DND-41 (cell line): Measurements from ENCODE around the gene PIGH.

Experiments used
- ATAC-seq: fragments of 200-7000 bp; cut with Tn5 transposase; 3 replicates; pipeline ENCODE4 v1.9.1; 2021; ENCODE audit warnings: low read depth; ENCODE audit not compliant: insufficient read depth
- DNase-seq: peaks from one replicate; pipeline ENCODE4 v3.0.0-alpha.2; 2020
- H2AFZ ChIP-seq: 2 replicates; pipeline ENCODE4 v1.6.0; 2012; ENCODE audit warnings: low read depth, low read length
- H3K27ac ChIP-seq: 2 replicates; pipeline ENCODE4 v1.5.1; 2012; ENCODE audit warnings: low read length, inconsistent platforms
- H3K27me3 ChIP-seq: fragments of 200-600 bp; sonication (generic); 2 replicates; pipeline ENCODE4 v1.6.0; 2012; ENCODE audit warnings: low read length, mild to moderate bottlenecking, inconsistent platforms; ENCODE audit not compliant: insufficient read depth, poor library complexity
- H3K36me3 ChIP-seq: 2 replicates; pipeline ENCODE4 v1.5.1; 2012; ENCODE audit warnings: low read length, inconsistent platforms; ENCODE audit not compliant: insufficient read depth
- H3K4me1 ChIP-seq: 2 replicates; pipeline ENCODE4 v1.5.1; 2012; ENCODE audit warnings: mild to moderate bottlenecking, low read length; ENCODE audit not compliant: insufficient read depth
- H3K4me2 ChIP-seq: 2 replicates; pipeline ENCODE4 v1.6.0; 2012; ENCODE audit warnings: mild to moderate bottlenecking, moderate library complexity, low read length, inconsistent platforms; ENCODE audit not compliant: insufficient read depth
- H3K4me3 ChIP-seq, 2 experiments: fragments of 200-600 bp in 1 of 2; shearing (Covaris generic) in 1 of 2; 2 replicates each; pipeline ENCODE4 v1.5.1; 2012 to 2016; ENCODE audit warnings: inconsistent platforms in 2 of 2, low read length in 2 of 2, mild to moderate bottlenecking in 2 of 2, low read depth in 1 of 2, moderate library complexity in 1 of 2
- H3K79me2 ChIP-seq: 2 replicates; pipeline ENCODE4 v1.6.0; 2012; ENCODE audit warnings: low read length, inconsistent platforms; ENCODE audit not compliant: insufficient read depth
- H3K9ac ChIP-seq: 2 replicates; pipeline ENCODE4 v1.6.0; 2012; ENCODE audit warnings: low read depth, mild to moderate bottlenecking, inconsistent platforms, low read length, moderate library complexity
- H3K9me3 ChIP-seq: 2 replicates; pipeline ENCODE4 v1.5.1; 2012; ENCODE audit warnings: low read length, moderate library complexity, mild to moderate bottlenecking, inconsistent platforms; ENCODE audit not compliant: insufficient read depth, severe bottlenecking
- H4K20me1 ChIP-seq: 2 replicates; pipeline ENCODE4 v1.6.0; 2012; ENCODE audit warnings: low read length; ENCODE audit not compliant: insufficient read depth
- EZH2 ChIP-seq: IDR thresholded peaks from 3 replicates; pipeline ENCODE4 v1.6.1; 2012; ENCODE audit warnings: borderline replicate concordance, low read depth, mild to moderate bottlenecking, moderate library complexity, low read length, inconsistent platforms; ENCODE audit not compliant: severe bottlenecking
- TF ChIP-seq, protein P1 (sequence below): IDR thresholded peaks from 2 replicates; pipeline ENCODE4 v1.5.1; 2012; ENCODE audit warnings: borderline replicate concordance, low read length, moderate library complexity, mild to moderate bottlenecking; ENCODE audit not compliant: poor library complexity, severe bottlenecking; ENCODE audit errors: extremely low read depth

PIGH gene

DNA sequence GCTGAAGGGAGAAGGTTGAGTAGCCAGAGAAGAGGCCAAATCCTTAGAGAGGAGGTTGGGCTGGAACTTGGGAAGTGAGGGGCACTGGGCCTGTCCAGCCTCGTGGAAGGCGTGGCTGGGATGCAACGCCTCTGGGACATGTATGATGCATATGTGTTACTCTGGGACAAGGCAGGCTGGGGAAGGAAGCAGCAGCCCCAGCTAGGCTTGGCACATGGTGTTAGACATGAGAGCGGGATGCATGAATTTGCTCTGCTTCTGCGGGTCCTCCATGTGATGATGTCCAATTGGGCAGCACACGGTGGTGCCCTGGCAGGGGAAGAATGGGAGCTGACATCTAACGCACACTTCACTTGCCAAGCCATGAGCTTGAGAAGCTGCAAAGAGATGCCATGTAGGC, 45.7 kb downstream of the PIGH start:
- Histone ChIP-seq H3K27ac (no peak overlapping the region), H3K9me3 (no peaks in the 10 kb centered on the region), H3K9ac (no peak overlapping the region), H3K79me2 (no peaks in the 10 kb centered on the region), H3K4me1 (no peaks in the 10 kb centered on the region), H4K20me1 (no peaks in the 10 kb centered on the region), H3K4me2 (no peak overlapping the region), H3K27me3 (peaks cover 20% of the 10 kb centered on the region), H2AFZ (no peak overlapping the region), H3K4me3 (no peak overlapping the region), H3K36me3 (no peaks in the 10 kb centered on the region)
- TF ChIP-seq, protein P1, sequence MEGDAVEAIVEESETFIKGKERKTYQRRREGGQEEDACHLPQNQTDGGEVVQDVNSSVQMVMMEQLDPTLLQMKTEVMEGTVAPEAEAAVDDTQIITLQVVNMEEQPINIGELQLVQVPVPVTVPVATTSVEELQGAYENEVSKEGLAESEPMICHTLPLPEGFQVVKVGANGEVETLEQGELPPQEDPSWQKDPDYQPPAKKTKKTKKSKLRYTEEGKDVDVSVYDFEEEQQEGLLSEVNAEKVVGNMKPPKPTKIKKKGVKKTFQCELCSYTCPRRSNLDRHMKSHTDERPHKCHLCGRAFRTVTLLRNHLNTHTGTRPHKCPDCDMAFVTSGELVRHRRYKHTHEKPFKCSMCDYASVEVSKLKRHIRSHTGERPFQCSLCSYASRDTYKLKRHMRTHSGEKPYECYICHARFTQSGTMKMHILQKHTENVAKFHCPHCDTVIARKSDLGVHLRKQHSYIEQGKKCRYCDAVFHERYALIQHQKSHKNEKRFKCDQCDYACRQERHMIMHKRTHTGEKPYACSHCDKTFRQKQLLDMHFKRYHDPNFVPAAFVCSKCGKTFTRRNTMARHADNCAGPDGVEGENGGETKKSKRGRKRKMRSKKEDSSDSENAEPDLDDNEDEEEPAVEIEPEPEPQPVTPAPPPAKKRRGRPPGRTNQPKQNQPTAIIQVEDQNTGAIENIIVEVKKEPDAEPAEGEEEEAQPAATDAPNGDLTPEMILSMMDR: no peak
- no peak for TF ChIP-seq EZH2
- DNase-seq (no peak), ATAC-seq (no peak)

DNA sequence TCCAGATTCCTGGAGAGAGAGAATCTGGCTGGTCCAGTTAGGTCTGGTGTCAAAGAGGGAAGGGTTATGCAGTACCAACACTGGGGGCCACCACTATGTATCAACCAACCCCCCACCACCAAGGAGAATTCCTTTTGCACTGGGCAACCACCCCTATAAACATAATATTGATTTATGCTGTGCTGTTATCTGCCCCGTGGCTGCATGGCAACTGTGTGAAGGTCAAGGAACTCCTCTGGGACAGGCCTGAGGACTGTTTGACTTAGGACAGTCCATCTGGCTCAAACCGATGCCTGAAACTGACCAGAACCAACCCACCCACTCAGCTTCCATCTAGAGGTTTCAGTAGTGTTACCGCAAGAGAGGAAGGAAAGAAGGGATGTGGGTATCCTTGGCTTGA, 46.5 kb downstream of the PIGH start:
- Histone ChIP-seq H3K27ac (no peak overlapping the region), H3K79me2 (no peaks in the 10 kb centered on the region), H3K36me3 (no peaks in the 10 kb centered on the region), H4K20me1 (no peaks in the 10 kb centered on the region), H3K4me3 (no peak overlapping the region), H3K27me3 (peaks cover 18% of the 10 kb centered on the region), H3K4me2 (no peak overlapping the region), H3K9me3 (no peaks in the 10 kb centered on the region), H3K4me1 (no peaks in the 10 kb centered on the region), H2AFZ (no peak overlapping the region), H3K9ac (no peak overlapping the region)
- DNase-seq (no peak), ATAC-seq (no peak)
- TF ChIP-seq EZH2: no peak
- TF ChIP-seq, protein P1: no peak

DNA sequence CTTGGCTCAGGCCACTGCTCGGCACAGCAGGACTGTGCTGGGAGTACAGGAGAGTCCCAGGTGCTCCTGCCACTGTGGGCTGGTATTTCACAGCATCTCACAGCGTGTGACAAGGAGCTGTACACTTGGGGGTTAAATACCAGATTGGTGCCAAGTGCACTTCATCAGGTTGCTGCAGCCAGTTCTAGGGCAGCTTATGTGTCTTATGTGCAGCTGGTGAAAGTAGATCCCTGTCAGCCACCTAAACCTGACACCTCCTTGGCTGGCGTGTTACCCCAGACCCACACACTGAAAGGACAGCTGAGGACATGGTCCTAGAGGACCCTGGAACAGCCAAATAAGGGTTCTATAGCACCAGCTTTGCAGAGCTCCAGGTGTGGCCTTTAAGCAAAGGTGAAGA, 48.1 kb downstream of the PIGH start:
- H4K20me1 ChIP-seq: no peaks in the 10 kb centered on the region
- no peaks in the 10 kb centered on the region for H3K9me3 ChIP-seq
- DNase-seq (no peak), ATAC-seq (no peak)
- no peaks in the 10 kb centered on the region for H3K79me2 ChIP-seq
- H3K4me2 ChIP-seq: no peak overlapping the region
- H2AFZ ChIP-seq: no peak overlapping the region
- H3K27me3 ChIP-seq: peaks cover 6% of the 10 kb centered on the region
- no peaks in the 10 kb centered on the region for H3K36me3 ChIP-seq
- no peak overlapping the region for H3K9ac ChIP-seq
- TF ChIP-seq, protein P1: no peak
- TF ChIP-seq EZH2: no peak
- no peaks in the 10 kb centered on the region for H3K4me1 ChIP-seq
- H3K27ac ChIP-seq: no peak overlapping the region
- H3K4me3 ChIP-seq: no peak overlapping the region

DNA sequence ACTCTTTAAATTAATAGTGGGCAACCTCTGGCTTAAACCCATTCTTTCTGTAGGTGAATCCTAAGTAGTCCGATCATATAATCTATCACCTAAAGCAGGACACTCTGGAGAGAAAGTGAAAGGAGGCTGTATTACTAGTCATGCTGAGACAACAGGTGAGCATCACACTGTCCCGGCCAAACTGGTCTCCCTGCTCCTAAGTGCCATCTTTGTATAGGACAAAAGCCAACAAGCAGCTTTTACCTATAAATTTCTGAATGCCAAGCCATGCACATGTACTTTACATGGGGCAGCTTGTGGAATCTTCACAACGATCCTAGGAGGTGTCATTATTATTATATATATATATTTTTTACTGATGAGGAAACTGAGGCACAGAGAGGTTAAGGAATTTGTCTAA, 48.9 kb downstream of the PIGH start:
- no peak overlapping the region for H3K27ac ChIP-seq
- no peak overlapping the region for H2AFZ ChIP-seq
- H3K79me2 ChIP-seq: no peaks in the 10 kb centered on the region
- H3K9ac ChIP-seq: no peak overlapping the region
- ATAC-seq: no peak
- TF ChIP-seq, protein P1: no peak
- no peak for TF ChIP-seq EZH2
- no peaks in the 10 kb centered on the region for H3K9me3 ChIP-seq
- H3K4me1 ChIP-seq: no peaks in the 10 kb centered on the region
- H3K4me3 ChIP-seq: no peak overlapping the region
- no peaks in the 10 kb centered on the region for H4K20me1 ChIP-seq
- no peak overlapping the region for H3K4me2 ChIP-seq
- H3K36me3 ChIP-seq: no peaks in the 10 kb centered on the region
- H3K27me3 ChIP-seq: peaks cover 7% of the 10 kb centered on the region
- DNase-seq: no peak
